Activated CD8-positive, alpha-beta memory T cell treated with anti-CD3 and anti-CD28 coated beads for 1 hour (primary cell): ENCODE data around the gene TENM4.
"Not testable (repeated sequence)": the region's sequence is repeated elsewhere in the genome, so short reads cannot be mapped to it uniquely, and the experiment has no call there.

ENCODE experiments used
- DNase-seq, 2 donors: peaks; one replicate each; pipeline ENCODE4 v3.0.0-alpha.2; 2020; ENCODE audit warnings: low read depth in 1 of 2; ENCODE audit errors: extremely low read depth in 1 of 2

Gene TENM4

GRCh38 chr11:79222163-79222562, 218.7 kb downstream of the TENM4 start:
- DNase-seq = not testable (repeated sequence)

- no peak for DNase-seq
Observed at GRCh38 chr11:79221444-79222130, 219.2 kb downstream of the TENM4 start.

DNA sequence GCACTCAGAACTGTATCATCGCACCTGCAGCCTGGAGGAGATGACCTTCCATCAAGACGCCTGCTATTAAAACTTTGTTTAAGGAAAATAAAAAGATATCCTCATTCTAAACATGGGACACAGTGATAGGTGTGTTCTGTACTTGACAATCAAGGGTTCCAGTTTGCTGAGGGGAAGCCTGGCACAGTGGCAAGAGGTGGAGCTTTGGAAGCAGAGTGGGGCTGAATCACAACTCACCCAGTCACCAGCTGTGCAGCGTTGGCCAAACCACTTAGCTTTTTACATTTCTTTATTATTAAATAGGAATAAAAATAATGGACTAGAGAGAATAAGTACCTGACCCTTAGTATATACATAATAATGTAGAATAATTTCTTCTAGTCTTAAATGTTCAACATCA, 220.7 kb downstream of the TENM4 start:
- DNase-seq = no peak

GRCh38 chr11:79219186-79220045, 221.4 kb downstream of the TENM4 start:
- no peak for DNase-seq

DNA sequence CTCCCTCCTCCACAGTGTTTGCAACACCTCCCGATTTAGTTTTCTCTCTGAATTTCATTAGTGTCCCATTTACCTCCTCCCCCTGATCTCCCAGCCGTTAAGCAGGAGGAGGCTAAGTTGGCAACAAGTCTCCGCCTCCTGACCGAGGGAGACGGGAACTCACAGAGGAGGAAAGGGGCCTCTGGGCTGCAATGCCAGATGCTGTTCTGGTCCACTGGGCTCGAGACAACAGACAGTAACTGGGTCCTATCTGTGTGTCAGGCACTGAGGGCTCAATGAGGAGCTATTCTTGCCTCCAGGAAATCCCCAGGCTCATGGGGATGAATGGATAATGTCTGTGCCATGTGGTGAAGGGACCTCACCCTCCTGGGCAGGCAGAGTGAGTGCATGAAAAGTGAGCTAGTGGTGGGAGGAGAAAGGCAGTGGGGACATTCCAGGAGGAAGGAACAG, 228.1 kb downstream of the TENM4 start:
- no peak for DNase-seq

DNA sequence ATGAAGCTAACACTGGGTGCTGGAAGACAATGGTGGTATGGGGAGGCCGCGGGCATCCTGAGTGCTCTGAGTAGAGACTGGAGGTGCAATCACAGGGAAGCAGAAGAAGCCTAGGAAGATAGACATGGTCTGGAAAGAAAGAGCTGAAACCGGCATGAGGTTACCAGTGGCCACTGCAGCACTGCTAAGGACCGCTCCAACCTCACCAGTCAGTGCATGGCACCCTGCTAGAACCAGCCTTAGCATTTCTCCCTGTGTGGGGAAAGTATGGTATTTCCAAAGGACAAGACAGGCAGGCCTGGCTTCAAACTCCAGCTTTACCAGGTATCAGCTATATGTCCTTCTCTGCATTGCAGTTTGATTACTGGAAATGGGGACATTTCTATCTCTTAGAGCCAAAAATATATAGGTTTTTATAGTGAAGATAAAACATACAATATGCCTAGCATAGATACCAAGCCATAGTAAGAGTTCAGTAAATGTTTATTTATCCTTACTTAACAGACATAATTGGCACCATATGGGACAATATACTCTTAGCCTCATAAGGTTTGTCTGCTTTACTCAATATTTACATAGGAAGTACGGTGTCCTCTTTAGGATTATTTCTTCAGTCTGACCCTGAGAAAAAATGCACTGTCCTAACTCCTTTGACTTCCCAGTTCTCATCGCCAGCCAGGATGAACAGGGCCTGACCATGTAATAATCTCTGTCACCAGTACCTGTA, 231.1 kb downstream of the TENM4 start:
- DNase-seq = no peak

DNA sequence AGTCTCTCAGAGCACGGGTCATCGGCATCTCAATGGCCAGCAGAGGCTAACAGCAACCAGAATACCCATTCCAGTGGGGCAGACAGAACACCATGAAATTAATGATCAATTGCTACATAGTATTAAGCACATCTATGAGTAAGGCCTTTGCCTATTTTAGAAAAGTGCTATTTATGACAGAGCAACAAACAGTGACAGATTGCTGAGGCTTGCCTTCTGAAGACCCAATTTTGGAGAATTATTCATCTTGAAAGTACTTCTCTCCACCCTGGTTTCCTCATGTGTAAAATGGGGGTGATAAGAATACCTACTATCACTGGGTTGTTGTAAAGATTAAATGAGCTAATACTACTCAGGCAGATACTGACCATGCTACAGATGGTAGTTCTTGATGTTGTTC, 232.7 kb downstream of the TENM4 start:
- DNase-seq = no peak

DNA sequence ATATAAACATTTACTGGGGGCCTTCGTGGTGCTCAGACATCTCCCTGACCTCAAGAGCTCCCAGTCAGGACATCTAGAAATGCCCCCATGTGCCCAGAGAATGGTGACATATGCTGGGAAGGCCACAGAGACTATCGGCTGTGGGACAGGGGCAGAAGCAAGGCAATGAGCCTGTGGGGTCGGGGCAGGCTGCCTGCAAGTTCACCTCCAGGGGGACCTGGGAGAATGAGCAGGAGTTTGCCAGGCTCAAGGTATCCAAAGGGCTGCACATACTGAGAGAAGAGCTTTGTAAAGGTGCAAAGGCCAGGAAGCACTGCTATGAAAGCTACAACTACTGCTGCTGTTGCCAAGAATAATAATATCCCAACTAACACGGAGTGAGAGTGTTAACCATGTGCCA, 233.9 kb downstream of the TENM4 start:
- DNase-seq = no peak

DNA sequence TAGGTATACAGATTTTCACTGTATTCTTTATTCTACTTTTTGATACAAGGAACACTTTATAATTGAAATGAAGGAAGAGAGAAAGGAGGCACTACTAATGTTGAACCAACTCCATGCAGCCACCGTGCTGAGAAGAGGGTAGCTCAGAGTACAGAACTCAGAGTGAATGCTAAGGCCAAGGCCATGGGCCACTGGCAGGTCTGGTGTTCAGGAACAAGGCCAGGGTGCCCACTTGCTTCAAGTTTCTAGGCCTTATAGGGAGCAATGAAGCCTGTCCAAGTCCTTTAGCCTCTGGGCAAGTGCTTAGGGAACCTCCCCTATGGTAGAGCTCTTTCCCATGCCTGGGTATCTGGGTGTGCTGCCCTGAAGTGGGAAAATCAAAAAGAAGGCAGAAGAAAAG, 235.0 kb downstream of the TENM4 start:
- DNase-seq = no peak

DNA sequence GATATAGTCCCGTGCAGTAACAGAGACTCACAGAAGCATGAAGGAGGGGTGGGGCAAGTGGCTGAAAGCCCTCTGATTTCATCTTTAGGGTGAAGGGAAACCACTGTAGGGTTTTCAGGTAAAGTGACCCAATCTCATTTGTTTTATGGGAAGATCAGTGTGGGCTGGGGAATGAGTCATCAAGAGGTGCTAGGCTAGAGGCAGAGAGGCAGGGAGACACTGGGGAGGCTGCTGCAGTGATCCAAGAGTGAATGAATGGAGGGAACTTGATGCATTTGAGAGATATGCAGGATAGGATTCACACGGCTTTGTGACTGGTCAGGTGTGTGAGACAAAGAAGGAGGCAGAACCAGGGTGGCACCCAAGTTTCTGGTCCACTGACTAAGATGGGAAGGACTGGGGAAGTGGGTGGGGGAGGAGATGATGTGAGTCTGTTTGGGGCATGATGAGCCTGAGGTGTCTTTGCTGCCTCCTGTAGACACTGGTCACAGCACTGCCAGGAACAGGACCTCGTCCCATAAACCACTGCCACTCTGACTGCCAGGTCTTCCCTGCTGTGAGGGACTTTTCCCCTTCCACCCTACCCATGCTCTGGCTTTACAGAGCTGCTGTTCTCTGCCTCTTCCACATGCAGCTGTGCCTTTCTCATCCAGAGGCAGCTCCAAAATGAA, 239.0 kb downstream of the TENM4 start:
- no peak for DNase-seq

GRCh38 chr11:79200398-79201070, 240.3 kb downstream of the TENM4 start:
- no peak for DNase-seq

DNA sequence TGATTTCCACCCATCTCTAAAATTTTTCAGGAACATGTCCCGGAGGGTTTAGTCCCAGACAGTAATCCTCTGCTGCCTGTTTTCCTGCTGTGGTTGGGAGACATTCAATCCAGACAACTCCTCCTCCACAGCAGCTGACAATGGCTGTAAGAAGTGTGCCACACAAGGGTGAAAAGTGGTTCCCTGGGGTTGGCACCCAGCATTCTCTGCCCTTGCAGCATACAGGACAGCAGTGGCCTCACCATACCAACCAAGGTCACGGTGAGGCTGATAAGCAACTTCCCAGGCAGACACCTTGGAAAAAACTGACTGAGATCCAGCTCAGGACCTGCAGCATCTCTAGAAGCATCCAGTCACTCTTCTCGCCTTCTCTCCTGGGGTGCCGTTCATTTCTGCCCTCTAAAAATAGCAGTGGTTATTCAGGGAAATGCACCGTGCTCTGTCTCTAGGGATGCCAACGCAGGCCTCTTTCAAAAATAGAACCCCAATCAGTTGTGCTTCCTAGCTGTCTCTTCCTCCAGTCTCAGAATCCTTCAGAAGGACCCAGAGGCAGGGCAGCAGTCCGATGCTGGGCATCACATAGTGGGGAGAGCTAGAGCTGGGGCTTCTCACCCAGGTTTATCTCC, 241.0 kb downstream of the TENM4 start:
- DNase-seq = no peak

DNA sequence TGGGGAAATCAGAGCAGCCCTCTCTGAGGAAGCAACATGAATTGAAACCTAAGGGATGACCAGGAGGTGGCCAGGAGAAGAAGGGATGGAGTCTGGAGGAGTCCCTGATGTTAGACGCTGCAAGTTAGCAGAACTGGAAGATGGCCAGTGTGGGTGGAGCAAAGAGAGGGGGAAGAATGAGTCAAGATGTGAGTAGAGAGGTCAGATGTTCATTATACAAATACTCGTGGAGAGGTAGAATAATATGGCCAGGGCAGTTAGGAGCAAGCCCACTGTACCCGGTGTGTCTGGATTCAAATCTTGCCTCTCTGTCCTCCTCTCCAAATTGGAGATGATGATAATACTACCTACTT, 242.0 kb downstream of the TENM4 start:
- DNase-seq = no peak

GRCh38 chr11:79198203-79198897, 242.5 kb downstream of the TENM4 start:
- no peak for DNase-seq

DNA sequence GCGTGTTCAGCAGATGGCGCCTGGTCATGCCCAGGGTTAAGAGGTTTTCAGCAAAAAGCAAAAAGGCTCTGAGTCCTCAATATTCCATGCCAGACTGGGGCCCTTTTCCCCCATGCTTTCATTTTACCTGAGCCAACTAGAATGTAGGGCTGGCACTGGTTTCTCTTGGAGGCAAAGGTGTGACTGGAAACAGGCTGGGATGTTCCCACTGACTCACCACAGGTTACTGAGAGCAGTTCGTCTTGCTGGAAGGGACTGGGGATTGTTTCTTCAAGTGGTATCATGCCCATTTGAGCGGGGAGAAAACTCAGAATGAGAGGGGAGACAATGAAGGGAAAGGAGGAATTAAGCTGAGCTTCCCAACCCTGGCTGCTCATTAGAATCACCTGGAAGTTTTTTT, 243.9 kb downstream of the TENM4 start:
- DNase-seq = no peak

- no peak for DNase-seq
Observed at GRCh38 chr11:79195209-79195608, 245.6 kb downstream of the TENM4 start.

GRCh38 chr11:79193663-79194310, 247.0 kb downstream of the TENM4 start:
- DNase-seq = no peak

DNA sequence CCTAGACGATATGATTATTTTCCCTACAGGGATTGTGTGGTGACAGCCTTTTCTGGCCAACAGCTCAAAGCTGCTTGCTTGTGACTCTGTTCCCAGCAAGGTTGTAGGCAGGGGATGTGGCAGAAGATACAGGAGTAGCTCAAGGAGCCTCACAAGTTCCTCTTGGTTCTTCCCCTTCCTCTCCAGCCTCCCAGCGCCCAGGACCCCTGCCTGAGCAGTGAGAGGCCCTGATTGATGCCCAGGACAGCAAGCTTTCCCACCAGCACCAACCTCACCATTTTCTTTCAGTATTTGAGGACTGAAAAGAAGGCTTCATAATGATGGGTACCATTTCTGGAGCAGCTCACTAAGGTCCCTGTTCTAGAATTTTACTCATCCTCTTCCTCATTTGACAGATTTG, 248.0 kb downstream of the TENM4 start:
- no peak for DNase-seq

DNA sequence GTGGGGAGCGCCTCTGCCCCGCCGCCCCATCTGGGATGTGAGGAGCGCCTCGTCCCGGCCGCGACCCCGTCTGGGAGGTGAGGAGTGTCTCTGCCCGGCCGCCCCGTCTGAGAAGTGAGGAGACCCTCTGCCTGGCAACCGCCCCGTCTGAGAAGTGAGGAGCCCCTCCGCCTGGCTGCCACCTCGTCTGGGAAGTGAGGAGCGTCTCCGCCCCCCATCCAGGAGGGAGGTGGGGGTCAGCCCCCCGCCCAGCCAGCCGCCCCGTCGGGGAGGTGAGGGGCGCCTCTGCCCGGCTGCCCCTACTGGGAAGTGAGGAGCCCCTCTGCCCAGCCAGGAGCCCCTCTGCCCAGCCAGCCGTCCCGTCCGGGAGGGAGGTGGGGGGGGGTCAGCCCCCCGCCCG, 249.1 kb downstream of the TENM4 start:
- not testable (repeated sequence) for DNase-seq
